Mesenchymal stem cell (in vitro differentiated cells and primary cell): ENCODE measurements around the gene EEF2.
A peak's percentile ranks its signal among the peaks of the same experiment; 100 is the strongest.

Experiments
- DNase-seq: peaks from one replicate; pipeline ENCODE4 v3.0.0-alpha.2; 2013
- H2AFZ ChIP-seq: one replicate; pipeline ENCODE4 v1.6.1; 2013; ENCODE audit warnings: low read depth, mild to moderate bottlenecking, control low read depth, inconsistent platforms, low read length, moderate library complexity
- H2AK5ac ChIP-seq: 2 replicates; pipeline ENCODE4 v1.6.1; 2013; ENCODE audit warnings: low read length, moderate library complexity, mild to moderate bottlenecking, inconsistent platforms; ENCODE audit not compliant: severe bottlenecking
- H2BK120ac ChIP-seq: one replicate; pipeline ENCODE4 v1.6.1; 2013; ENCODE audit warnings: low read depth, mild to moderate bottlenecking, inconsistent platforms, low read length, moderate library complexity
- H2BK12ac ChIP-seq, 2 experiments: one replicate each; pipeline ENCODE4 v1.6.1; 2013; ENCODE audit warnings: inconsistent platforms in 2 of 2, low read length in 2 of 2, mild to moderate bottlenecking in 2 of 2, moderate library complexity in 2 of 2, control low read depth in 1 of 2
- H2BK15ac ChIP-seq: one replicate; pipeline ENCODE4 v1.6.1; 2013; ENCODE audit warnings: mild to moderate bottlenecking, low read depth, inconsistent platforms; ENCODE audit not compliant: poor library complexity, severe bottlenecking
- H2BK5ac ChIP-seq: 2 replicates; pipeline ENCODE4 v1.6.1; 2013; ENCODE audit warnings: low read depth, mild to moderate bottlenecking, low read length, control low read depth, inconsistent platforms; ENCODE audit not compliant: poor library complexity, severe bottlenecking
- H3K14ac ChIP-seq, 2 experiments: one replicate each; pipeline ENCODE4 v1.6.1; 2013; ENCODE audit warnings: inconsistent platforms in 2 of 2, low read length in 2 of 2, control low read depth in 1 of 2, mild to moderate bottlenecking in 1 of 2, moderate library complexity in 1 of 2
- H3K18ac ChIP-seq, 2 experiments: one replicate each; pipeline ENCODE4 v1.6.1; 2013; ENCODE audit warnings: inconsistent platforms in 2 of 2, low read length in 2 of 2, control low read depth in 1 of 2, low read depth in 1 of 2, mild to moderate bottlenecking in 1 of 2
- H3K23ac ChIP-seq, 2 experiments: one replicate each; pipeline ENCODE4 v1.6.1; 2013; ENCODE audit warnings: inconsistent platforms in 2 of 2, low read length in 2 of 2, mild to moderate bottlenecking in 2 of 2, moderate library complexity in 2 of 2, control low read depth in 1 of 2
- H3K27ac ChIP-seq: 2 replicates; pipeline ENCODE4 v1.5.1; 2013; ENCODE audit warnings: mild to moderate bottlenecking, moderate library complexity, low read length, control low read depth, inconsistent platforms; ENCODE audit not compliant: poor library complexity, severe bottlenecking
- H3K27me3 ChIP-seq, 2 experiments: 2 replicates each; pipeline versions ENCODE4 v1.6.1 to v1.7.0; 2013; ENCODE audit warnings: low read length in 2 of 2, mild to moderate bottlenecking in 2 of 2, moderate library complexity in 2 of 2, control low read depth in 1 of 2, inconsistent platforms in 1 of 2; ENCODE audit not compliant: control insufficient read depth in 1 of 2, insufficient read depth in 1 of 2
- H3K36me3 ChIP-seq, 2 experiments: 2 replicates each; pipeline versions ENCODE4 v1.6.1 to v1.7.0; 2013; ENCODE audit warnings: low read length in 2 of 2, control low read depth in 1 of 2, inconsistent platforms in 1 of 2, low read depth in 1 of 2, mild to moderate bottlenecking in 1 of 2; ENCODE audit not compliant: insufficient read depth in 2 of 2, control insufficient read depth in 1 of 2
- H3K4ac ChIP-seq, 2 experiments: one replicate each; pipeline ENCODE4 v1.6.1; 2013; ENCODE audit warnings: inconsistent platforms in 2 of 2, low read length in 2 of 2, mild to moderate bottlenecking in 2 of 2, moderate library complexity in 2 of 2, control low read depth in 1 of 2, low read depth in 1 of 2
- H3K4me1 ChIP-seq: 2 replicates; pipeline ENCODE4 v1.6.1; 2013; ENCODE audit warnings: low read depth, low read length, control low read depth; ENCODE audit not compliant: control insufficient read depth, insufficient read depth
- H3K4me2 ChIP-seq: 2 replicates; pipeline ENCODE4 v1.6.1; 2013; ENCODE audit warnings: low read length, mild to moderate bottlenecking, inconsistent platforms; ENCODE audit not compliant: poor library complexity, severe bottlenecking
- H3K4me3 ChIP-seq, 2 experiments: 2 replicates each; pipeline versions ENCODE4 v1.5.1 to v1.7.0; 2013; ENCODE audit warnings: low read length in 2 of 2, mild to moderate bottlenecking in 2 of 2, control low read depth in 1 of 2, low read depth in 1 of 2; ENCODE audit not compliant: insufficient read depth in 1 of 2
- H3K79me1 ChIP-seq: replicated peaks from 2 replicates; pipeline ENCODE4 v1.6.1; 2013; ENCODE audit warnings: mild to moderate bottlenecking, control low read depth, low read length, inconsistent platforms; ENCODE audit not compliant: poor library complexity, severe bottlenecking
- H3K9ac ChIP-seq: 2 replicates; pipeline ENCODE4 v1.7.0; 2013; ENCODE audit warnings: mild to moderate bottlenecking, low read length, moderate library complexity
- H3K9me3 ChIP-seq: 2 replicates; pipeline ENCODE4 v1.7.0; 2013; ENCODE audit warnings: mild to moderate bottlenecking, low read length; ENCODE audit not compliant: control insufficient read depth
- H4K8ac ChIP-seq: one replicate; pipeline ENCODE4 v1.6.1; 2013; ENCODE audit warnings: inconsistent platforms, mild to moderate bottlenecking, low read length, moderate library complexity
- H4K91ac ChIP-seq: one replicate; pipeline ENCODE4 v1.6.1; 2013; ENCODE audit warnings: mild to moderate bottlenecking, low read length, inconsistent platforms
- WGBS: methylation state at CpG from one replicate; pipeline ENCODE4 v1.1.7; 2013; ENCODE audit warnings: mixed read lengths; 5-methylcytosine and 5-hydroxymethylcytosine counted together

The EEF2 gene

GRCh38 chr19:3977242-3978143 is 7.8 kb downstream of the EEF2 start:
- H3K79me1 ChIP-seq = no peaks in the 10 kb centered on the region

GRCh38 chr19:3976495-3977241 is 8.6 kb downstream of the EEF2 start:
- no peak overlapping the region for H3K9ac ChIP-seq
- peaks cover 20% of the 10 kb centered on the region for H3K4me1 ChIP-seq
- H2BK12ac ChIP-seq = no peak overlapping the region
- no peak for DNase-seq
- no peak overlapping the region for H3K27ac ChIP-seq
- no peak overlapping the region for H4K91ac ChIP-seq
- no peak overlapping the region for H3K14ac ChIP-seq
- H3K18ac ChIP-seq = no peak overlapping the region
- H2BK5ac ChIP-seq = no peak overlapping the region
- no peak overlapping the region for H3K4ac ChIP-seq
- no peak overlapping the region for H2BK120ac ChIP-seq
- H3K4me2 ChIP-seq = no peak overlapping the region
- WGBS = 96% methylated on average over 29 of the region's 29 CpGs
- H2AK5ac ChIP-seq = no peak overlapping the region
- H3K79me1 ChIP-seq = no peaks in the 10 kb centered on the region
- no peak overlapping the region for H2AFZ ChIP-seq
- no peaks in the 10 kb centered on the region for H3K27me3 ChIP-seq
- no peak overlapping the region for H3K4me3 ChIP-seq
- no peaks in the 10 kb centered on the region for H3K9me3 ChIP-seq
- no peak overlapping the region for H4K8ac ChIP-seq
- H2BK15ac ChIP-seq = no peak overlapping the region
- H3K23ac ChIP-seq = peak overlapping the region in 1 of 2 experiments; percentile 34
- H3K36me3 ChIP-seq = peaks cover 70 to 76% of the 10 kb centered on the region in 2 experiments

More at GRCh38 chr19:3977242-3978143, 7.8 kb downstream of the EEF2 start:
- H3K4me2 ChIP-seq = no peak overlapping the region
- no peak overlapping the region for H2BK120ac ChIP-seq
- H3K4me3 ChIP-seq = no peak overlapping the region
- no peak overlapping the region for H3K23ac ChIP-seq
- H3K9me3 ChIP-seq = no peaks in the 10 kb centered on the region
- peak overlapping the region; percentile 5 for H4K8ac ChIP-seq
- peaks cover 26% of the 10 kb centered on the region for H3K4me1 ChIP-seq
- H3K27ac ChIP-seq = no peak overlapping the region
- WGBS = 96% methylated on average over 59 of the region's 59 CpGs
- no peak overlapping the region for H2BK12ac ChIP-seq
- H2BK15ac ChIP-seq = no peak overlapping the region
- H3K27me3 ChIP-seq = no peaks in the 10 kb centered on the region
- H3K18ac ChIP-seq = no peak overlapping the region
- peaks cover 76 to 81% of the 10 kb centered on the region in 2 experiments for H3K36me3 ChIP-seq
- no peak overlapping the region for H2BK5ac ChIP-seq
- no peak overlapping the region for H2AFZ ChIP-seq
- H3K4ac ChIP-seq = no peak overlapping the region
- no peak overlapping the region for H4K91ac ChIP-seq
- H2AK5ac ChIP-seq = no peak overlapping the region
- DNase-seq = no peak
- H3K14ac ChIP-seq = no peak overlapping the region
- H3K9ac ChIP-seq = no peak overlapping the region

- Histone ChIP-seq H2BK12ac (no peak overlapping the region), H3K18ac (no peak overlapping the region), H3K27ac (peak overlapping the region; percentile 16), H2BK120ac (no peak overlapping the region), H3K4me1 (peaks cover 17% of the 10 kb centered on the region), H2BK5ac (no peak overlapping the region), H4K8ac (peak overlapping the region; percentile 46), H3K9me3 (no peaks in the 10 kb centered on the region), H3K14ac (no peak overlapping the region), H2AK5ac (no peak overlapping the region), H2AFZ (no peak overlapping the region), H2BK15ac (no peak overlapping the region), H3K9ac (no peak overlapping the region), H3K27me3 (no peaks in the 10 kb centered on the region), H3K4ac (no peak overlapping the region), H3K79me1 (no peaks in the 10 kb centered on the region), H3K23ac (no peak overlapping the region), H3K4me3 (no peak overlapping the region), H4K91ac (no peak overlapping the region), H3K36me3 (peaks cover 60 to 66% of the 10 kb centered on the region in 2 experiments), H3K4me2 (no peak overlapping the region)
- DNase-seq = no peak
- WGBS = 90% methylated on average over 14 of the region's 14 CpGs
Measured at GRCh38 chr19:3975637-3976087, 9.6 kb downstream of the EEF2 start.

GRCh38 chr19:3975144-3975543 is 10.1 kb downstream of the EEF2 start:
- no peaks in the 10 kb centered on the region for H3K9me3 ChIP-seq
- no peaks in the 10 kb centered on the region for H3K79me1 ChIP-seq
- no peak overlapping the region for H3K4me3 ChIP-seq
- H2BK15ac ChIP-seq = no peak overlapping the region
- H2BK12ac ChIP-seq = no peak overlapping the region
- H3K9ac ChIP-seq = no peak overlapping the region
- no peak overlapping the region for H3K23ac ChIP-seq
- no peak overlapping the region for H2AK5ac ChIP-seq
- H3K18ac ChIP-seq = no peak overlapping the region
- no peak overlapping the region for H2AFZ ChIP-seq
- no peak overlapping the region for H4K91ac ChIP-seq
- H2BK5ac ChIP-seq = no peak overlapping the region
- peak overlapping the region; percentile 66 for H4K8ac ChIP-seq
- 97% methylated on average over 7 of the region's 8 CpGs for WGBS
- no peak overlapping the region for H2BK120ac ChIP-seq
- H3K36me3 ChIP-seq = peaks cover 54 to 61% of the 10 kb centered on the region in 2 experiments
- H3K4me1 ChIP-seq = peaks cover 17% of the 10 kb centered on the region
- no peaks in the 10 kb centered on the region for H3K27me3 ChIP-seq
- H3K4ac ChIP-seq = no peak overlapping the region
- no peak overlapping the region for H3K14ac ChIP-seq
- no peak for DNase-seq
- H3K27ac ChIP-seq = peak overlapping the region; percentile 25
- no peak overlapping the region for H3K4me2 ChIP-seq
